Activated T-helper 1 cell treated with Interleukin-2 at 50 U/mL for 16 hours (primary cell): ENCODE data around the gene FHOD3.
"Not testable (repeated sequence)": the region's sequence is repeated elsewhere in the genome, so short reads cannot be mapped to it uniquely, and the experiment has no call there.

Experiments used
- DNase-seq: peaks from one replicate; pipeline ENCODE4 v3.0.0-alpha.2; 2020; ENCODE audit warnings: low read depth

The FHOD3 gene

DNA sequence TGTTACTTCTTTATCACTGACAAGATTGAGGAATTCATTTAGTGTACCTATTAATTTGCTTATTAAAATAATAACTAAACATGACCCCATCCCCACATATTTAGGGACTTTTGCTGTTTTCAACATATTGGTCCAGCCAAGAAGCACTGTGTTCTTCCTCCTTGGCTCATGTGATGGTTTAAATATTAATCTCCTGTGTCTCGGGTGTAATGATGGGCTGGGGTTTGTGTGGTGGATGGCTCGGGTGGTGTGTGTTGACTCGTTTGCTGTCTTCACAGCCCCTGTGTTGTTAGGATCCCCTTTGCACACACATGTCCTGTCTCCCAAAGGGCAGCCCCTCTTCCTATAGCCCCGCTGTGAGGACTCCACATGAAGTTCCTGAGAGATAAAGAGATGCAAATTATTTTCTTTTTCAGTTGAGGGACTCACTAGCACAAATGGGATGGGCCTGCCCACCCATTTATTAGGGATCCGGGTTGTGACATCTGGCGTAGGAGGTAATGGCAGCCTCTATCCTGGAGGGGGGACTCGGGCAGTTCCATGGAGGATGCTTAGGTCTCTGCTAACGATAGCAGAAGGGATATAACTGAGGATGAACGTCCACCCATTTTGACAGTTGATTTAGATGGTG lies 53.4 kb downstream of the FHOD3 start:
- no peak for DNase-seq

DNA sequence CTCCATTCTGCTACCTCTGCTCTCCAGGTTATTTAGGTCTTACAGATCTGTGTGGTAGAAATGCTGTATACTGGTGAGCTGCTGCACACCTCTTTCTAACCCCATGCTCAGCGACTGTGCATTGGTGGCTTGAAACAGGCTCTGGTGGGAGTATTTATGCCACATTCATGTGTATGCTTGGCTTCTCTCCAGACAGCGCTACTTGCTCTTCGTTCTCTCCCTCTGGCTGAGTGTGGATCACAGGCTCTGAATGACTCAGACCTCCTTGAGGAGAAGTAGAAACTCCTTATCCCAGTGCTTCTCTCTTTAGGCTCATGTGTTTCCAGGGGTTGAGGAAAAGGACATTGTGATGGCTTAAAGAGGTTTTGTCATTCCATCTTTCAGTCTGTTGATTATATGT lies 54.9 kb downstream of the FHOD3 start:
- no peak for DNase-seq

- no peak for DNase-seq
These were observed 57.5 kb downstream of the FHOD3 start for GRCh38 chr18:36354989-36355388.

GRCh38 chr18:36355511-36355910 lies 58.0 kb downstream of the FHOD3 start:
- no peak for DNase-seq

DNA sequence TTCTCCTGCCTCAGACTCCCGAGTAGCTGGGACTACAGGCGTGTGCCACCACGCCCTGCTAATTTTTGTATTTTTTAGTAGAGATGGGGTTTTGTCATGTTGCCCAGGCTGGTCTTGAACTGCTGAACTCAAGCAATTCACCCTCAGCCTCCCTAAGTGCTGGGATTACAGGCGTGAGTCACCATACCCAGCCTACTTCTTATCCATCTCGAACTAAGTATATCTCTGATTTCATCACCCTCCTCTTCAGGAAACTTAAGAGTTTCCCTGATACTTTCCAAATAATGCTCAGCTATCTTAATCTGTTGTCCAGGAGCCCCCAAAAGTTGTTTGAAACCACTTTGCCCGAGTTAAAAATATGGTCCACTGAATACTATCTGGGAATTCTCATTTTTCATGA lies 59.2 kb downstream of the FHOD3 start:
- DNase-seq = not testable (repeated sequence)

DNA sequence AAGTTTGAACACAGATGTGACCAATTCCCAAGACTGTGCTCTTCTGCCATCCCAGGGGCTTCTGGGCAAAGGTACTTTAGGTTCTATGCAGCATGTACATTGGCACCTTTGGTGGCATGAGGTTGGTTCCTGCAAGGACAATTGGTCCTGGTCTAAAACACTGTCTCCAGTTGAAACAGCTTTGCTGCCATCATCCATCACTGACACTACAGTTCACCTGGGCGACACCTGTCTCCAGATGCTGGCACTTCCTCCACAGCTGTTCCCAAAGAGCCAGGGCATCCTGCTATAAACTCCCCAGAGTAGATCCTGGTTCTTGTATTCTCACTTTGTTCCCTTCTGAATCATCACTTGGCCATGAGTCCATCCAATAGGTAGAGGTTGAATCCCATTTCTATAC lies 60.6 kb downstream of the FHOD3 start:
- DNase-seq = no peak

- DNase-seq = no peak
These were observed 62.9 kb downstream of the FHOD3 start for GRCh38 chr18:36360256-36360909.

DNA sequence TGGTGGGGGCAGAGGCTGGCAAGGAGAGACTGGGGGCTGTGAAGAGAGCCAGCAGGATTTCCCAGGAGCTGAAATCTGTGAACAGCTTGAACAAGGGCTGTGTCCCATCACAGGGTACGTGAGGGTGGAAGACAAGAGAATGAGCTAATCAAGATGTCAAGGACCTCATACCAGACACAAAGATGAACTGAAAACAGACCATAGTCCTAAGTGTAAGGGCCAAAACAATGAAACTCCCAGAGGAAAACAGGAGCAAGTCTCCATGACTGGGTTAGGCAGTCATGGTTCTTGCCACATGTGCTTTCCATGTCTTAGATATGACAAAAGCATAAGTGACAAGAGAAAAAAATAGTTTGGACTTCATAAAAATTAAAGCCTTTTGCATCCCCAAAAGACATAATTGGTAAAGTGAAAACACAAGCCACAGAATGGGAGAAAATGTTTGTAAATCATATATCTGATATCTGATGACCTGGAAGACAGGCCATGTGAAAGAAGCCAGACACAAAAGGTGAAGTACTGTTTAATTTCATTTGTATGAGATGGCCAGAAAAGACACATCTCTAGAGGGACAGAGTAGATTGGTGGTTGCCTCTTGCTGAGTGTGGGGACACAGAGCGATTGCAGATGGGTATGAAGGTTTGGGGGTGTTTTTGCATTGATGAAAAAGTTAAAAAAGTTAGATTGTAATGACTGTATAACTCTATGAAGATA lies 67.6 kb downstream of the FHOD3 start:
- no peak for DNase-seq

GRCh38 chr18:36365836-36366775 lies 68.6 kb downstream of the FHOD3 start:
- DNase-seq = no peak

DNA sequence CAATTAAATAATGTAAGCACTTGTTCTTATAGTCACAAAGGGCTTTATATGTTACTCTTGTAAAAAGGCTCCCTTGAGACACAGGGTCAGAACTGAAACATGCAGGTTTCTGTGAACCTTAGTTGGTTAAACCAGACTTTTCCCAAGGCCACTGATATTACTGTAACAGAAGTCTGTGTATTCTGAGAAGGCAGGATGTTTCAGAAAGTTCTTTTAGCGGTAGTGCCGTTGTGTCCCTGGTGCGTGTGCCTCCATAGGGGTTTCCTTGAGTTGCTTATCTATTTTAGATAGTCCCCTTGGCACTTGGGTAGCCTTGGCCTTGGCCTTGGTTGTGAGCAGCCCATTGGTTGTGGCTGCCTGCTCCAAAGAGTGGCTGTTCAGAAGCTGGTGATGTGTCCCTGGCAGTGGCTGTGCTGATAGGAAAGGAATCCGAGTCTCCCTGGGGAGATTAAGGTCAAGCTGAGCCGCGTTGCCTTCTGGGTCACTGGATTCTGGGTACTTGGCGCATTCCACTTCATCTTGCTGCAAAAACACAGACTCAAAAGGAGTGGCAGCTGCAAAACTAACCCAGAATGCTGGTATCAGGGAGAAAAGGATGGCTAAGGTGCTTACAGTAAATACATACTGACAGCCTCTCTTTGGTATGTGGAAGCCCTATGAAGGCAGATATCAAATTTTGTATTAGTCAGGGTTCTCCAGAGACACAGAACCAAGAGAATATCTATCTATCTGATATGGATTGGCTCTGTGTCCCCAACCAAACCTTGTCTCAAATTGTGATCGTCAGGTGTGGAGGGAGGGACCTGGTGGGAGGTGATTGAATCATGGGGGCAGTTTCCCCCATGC lies 69.7 kb downstream of the FHOD3 start:
- no peak for DNase-seq

- DNase-seq = no peak
These were observed 71.4 kb downstream of the FHOD3 start for GRCh38 chr18:36368889-36369288.

DNA sequence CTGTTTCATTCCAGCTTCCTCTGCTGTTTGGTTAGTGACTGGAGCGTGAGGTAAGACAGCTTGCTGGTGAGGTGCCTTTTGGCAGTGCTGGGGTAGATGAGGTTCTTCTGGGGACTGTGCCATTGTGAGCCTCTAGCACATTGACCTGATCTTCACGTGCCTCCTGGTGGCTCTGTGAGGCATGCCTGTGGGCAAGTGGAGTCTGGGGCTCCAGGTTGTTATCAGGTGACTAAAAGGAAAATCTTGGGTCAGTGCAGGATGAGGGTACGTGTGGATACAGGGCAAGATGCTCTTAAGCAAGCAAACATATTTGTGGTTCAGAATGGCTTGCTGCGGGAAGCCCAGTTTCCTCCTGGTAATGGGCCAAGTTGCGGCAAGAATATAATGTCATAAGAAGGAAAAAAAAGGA lies 75.4 kb downstream of the FHOD3 start:
- DNase-seq = no peak

DNA sequence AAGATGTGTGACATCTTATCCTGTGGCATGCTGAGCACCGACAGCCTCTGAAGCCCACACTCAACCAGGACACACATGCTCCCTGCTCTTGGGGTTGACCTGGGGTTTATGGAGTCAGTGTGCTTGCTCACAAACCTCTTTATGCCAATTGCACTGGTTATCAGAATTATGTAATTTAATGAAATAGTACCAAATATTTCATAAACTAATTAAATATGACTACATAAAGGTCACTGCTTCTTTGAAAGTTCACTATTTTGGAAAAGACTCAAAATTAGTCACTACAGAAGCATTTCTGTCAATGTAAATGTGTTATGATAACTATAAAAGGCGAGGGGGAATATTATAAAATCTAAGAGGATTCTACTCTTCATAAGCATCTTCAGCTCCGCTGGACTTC lies 76.7 kb downstream of the FHOD3 start:
- no peak for DNase-seq

GRCh38 chr18:36375118-36375517 lies 77.6 kb downstream of the FHOD3 start:
- DNase-seq = no peak

GRCh38 chr18:36376361-36376760 lies 78.8 kb downstream of the FHOD3 start:
- no peak for DNase-seq

DNA sequence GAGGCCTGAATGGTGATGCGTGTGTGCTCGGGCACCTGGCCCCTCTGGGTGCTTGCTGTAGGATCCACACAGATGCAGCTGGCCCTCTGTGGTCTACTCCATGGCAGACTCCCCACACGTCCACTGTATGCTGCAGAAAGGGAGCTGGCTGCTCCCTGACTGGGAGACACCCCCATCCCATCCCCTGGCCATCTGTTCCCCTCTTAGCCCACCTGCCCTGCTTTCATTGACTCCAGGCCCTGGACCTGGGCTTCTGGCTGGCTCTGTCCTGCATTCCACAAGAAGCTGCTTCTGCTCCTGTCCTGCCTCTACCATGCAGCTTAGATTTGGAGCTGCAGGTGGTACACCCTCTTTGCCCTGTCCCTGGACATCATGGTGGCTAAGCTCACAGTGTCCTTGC lies 80.1 kb downstream of the FHOD3 start:
- no peak for DNase-seq

DNA sequence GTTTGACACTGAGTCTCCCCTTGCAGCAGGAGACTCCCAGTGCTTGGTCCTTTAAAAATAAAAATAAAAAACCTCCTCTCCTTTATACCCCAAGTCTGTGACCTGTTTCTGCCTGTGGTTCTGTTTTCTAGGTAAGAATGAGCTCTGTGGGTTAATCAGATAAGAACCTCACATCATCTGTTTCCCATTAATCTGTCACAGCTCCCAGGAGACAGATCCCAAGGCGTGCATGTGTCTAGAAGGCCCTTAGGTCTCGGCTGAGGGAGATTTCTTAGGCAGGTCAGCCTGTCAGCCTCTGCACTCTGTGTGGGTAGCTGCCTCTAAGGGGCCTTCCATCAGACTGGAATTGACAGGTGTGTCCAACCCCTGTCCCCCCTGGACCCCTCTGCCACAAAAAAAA lies 80.7 kb downstream of the FHOD3 start:
- DNase-seq = no peak

GRCh38 chr18:36379435-36379984 lies 82.0 kb downstream of the FHOD3 start:
- DNase-seq = no peak

GRCh38 chr18:36380173-36380827 lies 82.8 kb downstream of the FHOD3 start:
- no peak for DNase-seq

DNA sequence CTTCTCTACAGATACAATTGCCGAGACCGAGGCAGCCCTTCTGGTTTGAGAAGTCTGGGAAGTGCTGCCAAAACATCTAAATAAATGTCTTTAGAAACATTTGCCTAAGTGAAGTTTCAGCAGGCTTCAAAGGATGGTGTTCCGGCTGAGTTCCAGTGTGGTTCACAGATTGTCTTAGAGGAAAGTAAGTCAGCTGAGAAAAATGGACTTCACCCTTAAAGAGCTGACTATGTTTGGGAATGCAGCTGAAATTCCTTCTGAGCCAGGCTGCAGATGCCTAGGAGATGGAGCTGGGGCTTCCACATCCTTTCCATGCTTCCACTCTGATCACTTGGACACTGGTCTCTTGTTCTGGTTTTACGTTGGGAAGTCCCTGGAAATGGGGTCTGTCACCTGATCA lies 83.6 kb downstream of the FHOD3 start:
- DNase-seq = no peak

GRCh38 chr18:36382854-36383253 lies 85.3 kb downstream of the FHOD3 start:
- no peak for DNase-seq
